DMS 273 treated with DMSO at 0.1 percent for 48 hours (cell line): Measurements from ENCODE around the gene TANC1.
A peak's percentile ranks its signal among the peaks of the same experiment; 100 is the strongest.

Experiments used
- DNase-seq: peaks from one replicate; lab custom pipeline; 2025; lab: John Stamatoyannopoulos, UW

The TANC1 gene

DNA sequence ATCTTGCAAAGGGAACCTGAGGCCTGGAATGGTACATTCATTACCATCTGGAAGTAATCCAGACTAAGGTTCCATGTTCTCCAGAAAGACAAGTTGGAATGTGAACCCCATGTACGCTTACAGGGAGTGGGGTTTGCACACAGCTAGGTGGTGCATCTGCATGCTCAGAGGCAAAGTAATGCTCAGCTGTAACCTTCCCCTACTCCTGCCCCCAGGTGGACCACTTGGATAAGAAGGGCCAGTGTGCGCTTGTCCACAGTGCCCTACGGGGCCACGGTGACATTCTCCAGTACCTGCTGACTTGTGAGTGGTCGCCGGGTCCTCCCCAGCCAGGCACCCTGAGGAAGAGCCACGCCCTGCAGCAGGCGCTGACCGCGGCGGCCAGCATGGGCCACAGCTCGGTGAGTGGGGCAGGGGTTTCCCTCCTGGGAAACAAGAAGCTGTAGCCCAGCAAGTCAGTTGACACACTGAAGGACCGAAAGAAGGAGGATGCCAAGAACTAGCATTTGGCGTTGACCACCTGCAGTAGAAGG is 228.0 kb downstream of the TANC1 start:
- no peak for DNase-seq

DNA sequence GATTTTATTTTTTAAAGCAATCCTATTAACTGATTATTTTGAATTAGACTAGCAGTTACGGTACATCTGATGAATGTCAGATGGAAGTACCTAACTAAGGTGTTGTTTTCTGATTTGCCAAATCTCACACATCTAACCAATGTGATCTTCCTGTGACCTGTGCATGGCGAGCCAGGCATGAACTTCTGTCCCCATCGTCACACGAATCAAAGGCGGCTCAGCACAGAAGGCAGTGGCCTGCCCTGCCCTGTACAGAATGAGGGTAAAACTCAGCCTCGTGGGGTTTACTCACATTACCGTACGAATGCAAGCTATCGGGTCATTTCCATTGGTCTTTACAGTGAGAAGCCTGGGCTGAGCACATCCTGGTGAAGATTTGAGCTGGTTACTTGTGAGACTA is 230.8 kb downstream of the TANC1 start:
- no peak for DNase-seq

DNA sequence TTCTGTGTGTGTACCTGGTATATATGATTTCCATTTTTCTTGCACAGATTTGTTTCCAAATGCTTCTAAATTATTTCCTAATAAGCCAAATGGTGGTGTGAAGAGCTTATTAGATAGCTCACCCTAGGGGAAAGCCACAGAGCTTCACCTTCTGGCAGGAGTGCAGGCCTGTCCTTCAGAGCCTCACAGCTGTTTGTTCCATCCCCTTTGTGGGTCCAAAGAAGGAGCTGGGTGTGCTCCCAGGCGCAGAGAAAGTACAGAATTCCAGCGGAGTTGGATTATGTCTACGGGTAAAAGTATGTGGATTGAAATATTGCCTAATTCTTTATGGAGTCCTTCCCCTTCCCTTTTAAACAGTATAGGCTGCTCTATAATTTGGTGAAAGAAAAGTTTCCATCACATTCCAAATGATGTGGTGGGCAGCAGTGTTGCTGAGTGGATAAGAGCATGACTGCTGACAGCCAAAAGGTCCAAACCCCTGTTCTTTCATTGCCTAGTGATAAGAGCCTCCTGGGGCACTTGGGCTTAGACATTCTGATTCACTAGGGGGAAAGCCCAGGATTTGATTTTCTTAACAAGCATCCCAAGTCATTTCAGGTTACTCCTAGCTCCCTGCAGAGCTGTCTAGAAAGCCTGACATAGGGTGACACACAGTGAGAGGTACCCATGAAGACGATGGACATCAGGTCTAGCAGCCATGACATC is 231.5 kb downstream of the TANC1 start:
- DNase-seq = no peak

DNA sequence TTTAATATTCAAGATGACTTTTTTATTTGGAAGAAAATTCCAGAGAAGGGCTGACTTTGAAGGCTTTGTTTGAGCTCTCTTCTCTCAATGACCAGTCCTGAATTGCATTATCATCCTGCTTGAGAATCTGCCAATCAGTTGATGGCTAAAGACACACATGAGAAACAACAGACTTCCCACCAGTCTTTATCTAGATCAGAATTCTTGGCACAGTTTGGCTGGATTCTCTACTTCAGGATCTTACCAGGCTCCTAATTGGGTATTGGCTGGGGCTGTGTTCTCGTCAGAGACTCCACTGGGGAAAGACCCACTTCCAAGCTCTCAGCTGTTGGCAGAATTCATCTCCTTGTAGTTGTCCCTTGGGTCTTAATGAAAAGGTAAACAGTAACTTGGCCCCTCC is 232.1 kb downstream of the TANC1 start:
- DNase-seq = no peak

DNA sequence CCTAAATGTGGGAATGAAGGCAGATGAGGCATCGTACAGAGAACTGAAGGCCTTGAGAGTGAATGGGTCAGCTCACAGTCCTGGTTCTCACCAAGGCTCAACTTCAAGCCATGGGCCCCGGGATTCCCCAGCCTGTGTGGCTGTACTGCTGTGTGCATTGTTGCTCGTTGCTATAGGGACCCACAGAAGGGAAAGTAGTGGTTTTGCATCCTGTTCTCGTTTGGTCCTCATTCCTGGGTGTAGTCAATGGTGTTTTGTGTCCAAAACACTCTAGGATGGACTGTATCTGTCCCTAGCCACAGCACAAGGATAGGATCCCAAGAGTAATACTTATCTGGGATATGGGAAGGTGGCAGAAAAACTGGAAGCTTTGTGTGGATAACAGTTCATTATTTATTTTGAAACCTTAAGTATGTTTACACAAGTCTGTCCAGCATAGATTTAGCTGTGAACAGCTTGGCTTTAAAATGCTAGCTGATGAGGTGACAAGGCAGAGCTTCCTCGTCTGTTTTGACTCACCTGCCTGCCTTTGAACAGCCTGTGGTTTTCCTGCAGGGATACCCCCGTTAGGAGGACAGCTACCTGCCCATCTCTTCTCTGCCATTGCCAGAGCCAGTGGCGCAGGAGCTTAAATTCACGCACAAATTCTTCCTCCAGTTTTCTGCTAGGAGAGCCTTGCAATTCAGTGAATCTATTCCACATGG is 233.1 kb downstream of the TANC1 start:
- no peak for DNase-seq

DNA sequence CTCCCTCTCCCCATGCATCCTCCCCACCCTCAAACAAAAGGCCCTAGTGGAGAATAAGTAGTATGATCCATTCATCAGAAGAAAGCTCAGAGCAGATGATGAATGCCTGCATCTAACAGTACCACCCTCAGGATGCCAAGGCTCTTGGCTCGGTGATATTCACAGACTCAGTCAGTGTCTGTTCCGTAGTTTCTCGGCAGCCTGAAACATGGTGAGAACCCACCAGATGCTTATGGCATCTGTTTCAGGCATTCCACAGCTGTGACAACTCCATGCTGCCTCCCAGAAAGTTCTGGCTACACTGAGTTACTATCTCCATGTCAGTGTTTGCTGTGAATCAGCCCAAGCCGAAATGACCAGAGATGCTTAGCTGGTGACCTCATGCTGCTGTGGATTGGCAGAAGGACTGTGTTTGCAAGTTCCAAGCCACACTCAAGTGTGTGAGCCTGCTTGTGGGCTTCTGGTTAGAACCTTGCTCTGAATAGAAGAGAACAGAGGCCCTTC is 234.2 kb downstream of the TANC1 start:
- peak; percentile 67 for DNase-seq

DNA sequence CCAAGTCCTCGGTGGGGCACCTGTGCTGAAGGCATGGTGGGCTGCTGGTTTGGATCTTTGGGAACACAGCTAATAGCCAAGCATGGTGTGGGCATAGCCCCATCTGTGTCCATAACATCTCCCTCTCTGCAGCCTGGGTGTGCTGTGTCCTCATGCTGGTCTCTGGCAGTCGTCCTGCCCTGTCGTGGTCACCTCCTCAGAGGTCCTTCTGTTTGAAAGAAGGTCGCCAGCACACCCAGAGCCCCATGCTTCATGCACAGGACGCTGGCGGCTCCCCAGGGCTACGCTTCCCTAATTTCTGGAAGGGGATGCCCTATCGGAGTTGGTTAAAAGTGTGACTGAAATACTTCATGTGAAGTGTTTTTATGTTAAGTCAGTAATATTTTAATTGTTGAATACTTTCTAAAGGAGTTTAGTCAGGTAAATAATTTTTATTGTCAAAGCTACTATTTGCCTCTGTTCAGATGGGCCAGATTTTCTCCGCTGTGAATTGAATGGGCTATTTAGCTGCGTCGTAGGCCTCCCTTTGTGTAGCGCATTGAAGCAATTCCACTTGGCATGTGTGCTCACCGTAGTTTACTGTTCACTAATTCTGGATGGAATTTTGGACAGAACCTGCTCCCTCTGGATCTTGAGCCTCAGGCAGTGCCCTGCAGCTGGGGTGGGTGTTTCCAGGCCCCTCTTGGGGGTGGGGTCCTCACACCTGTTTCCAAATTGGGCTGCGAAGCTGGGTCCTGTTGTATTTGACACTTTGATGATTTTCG is 236.1 kb downstream of the TANC1 start:
- no peak for DNase-seq

DNA sequence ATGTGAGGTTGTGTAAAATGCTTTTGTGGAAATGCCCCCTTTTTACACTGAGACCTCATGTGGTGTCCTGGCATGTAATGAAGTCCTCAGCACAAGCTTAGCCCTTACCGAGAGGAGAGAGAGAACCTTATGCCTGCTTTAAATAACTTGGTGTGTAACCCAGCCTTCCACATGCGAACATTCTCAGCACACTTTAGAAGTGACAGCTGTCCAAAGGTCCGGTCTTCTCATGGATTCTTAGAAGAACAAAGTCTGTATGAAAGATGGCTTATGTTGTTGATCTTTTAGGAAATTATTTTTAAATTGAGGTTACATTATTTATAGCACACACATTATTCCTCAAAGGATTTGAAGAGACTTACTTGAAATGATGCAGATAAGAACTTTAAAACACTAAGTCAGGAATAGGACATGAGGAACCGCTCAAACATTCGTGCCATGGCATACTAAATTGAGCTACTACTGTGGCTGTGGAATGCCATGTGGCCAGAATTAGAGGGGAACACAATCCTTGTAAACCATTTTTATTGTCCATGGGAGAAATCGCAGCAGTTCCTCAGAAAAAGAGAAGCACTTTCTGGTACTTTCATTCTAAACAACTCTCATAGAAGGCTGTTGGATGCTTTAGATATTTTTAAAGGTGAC is 238.4 kb downstream of the TANC1 start:
- DNase-seq = no peak

DNA sequence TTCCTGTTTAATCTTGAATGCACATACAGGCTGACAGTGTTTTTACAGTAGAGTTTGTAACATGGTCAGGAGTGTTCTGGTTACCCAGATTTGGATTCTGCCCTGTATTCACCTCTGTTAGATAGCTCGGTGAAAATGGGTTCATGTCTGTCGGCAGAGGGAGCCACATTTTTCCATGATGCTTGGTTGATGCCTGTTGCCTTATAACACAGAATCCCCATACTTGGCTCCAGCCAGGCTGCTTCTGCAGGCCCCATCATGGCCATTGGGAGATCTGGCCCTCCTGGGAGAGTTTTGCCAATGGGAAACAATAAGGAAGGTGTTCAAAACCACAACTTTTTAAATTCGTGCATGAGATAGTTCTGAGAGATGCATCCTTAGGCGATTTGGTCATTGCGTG is 240.0 kb downstream of the TANC1 start:
- DNase-seq = no peak

DNA sequence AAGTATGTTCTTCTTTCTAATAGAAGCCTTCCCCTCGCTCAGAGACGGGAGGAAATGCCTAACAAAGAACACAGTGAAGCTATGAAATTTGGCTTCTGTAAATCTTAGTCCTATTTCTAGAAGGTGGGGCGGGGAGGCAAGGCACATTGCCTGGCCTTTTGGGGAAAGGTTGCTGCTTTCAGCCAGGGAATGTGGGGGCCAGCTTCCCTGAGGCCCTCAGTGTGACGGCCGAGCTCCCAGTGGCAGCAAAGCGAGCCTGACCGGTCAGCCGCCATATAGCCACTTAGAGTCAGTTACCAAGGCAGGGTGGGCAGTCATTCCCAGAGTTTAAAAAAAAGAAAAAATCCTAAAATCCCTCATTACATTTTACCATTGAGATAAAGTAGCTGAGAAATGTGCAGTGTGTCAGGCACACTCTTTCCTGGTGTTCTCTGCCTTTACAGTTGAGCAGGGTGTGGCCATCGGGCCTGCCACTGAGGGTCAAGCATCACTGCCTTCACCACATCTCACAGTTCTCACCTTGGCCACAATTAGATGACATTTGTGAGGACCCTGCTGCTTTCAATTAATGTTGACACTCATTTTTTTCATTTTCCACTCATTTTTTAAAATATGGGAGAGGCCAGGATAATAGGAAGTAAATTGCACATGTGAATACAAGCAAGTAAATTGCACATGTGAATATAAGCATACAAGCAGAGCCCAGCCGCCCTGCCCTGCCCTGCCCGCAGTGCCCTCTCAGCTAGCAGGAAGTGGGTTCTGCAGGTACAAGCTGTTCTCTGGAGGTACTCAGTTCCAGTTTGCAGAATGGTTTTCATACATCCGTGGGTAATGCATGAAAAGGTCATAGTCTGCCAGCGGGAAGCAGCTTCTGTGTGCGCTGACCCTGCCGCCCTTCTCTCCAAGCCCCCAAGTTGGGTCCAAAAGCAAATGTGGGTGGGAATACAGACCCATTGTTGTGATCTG is 241.2 kb downstream of the TANC1 start:
- DNase-seq = no peak

DNA sequence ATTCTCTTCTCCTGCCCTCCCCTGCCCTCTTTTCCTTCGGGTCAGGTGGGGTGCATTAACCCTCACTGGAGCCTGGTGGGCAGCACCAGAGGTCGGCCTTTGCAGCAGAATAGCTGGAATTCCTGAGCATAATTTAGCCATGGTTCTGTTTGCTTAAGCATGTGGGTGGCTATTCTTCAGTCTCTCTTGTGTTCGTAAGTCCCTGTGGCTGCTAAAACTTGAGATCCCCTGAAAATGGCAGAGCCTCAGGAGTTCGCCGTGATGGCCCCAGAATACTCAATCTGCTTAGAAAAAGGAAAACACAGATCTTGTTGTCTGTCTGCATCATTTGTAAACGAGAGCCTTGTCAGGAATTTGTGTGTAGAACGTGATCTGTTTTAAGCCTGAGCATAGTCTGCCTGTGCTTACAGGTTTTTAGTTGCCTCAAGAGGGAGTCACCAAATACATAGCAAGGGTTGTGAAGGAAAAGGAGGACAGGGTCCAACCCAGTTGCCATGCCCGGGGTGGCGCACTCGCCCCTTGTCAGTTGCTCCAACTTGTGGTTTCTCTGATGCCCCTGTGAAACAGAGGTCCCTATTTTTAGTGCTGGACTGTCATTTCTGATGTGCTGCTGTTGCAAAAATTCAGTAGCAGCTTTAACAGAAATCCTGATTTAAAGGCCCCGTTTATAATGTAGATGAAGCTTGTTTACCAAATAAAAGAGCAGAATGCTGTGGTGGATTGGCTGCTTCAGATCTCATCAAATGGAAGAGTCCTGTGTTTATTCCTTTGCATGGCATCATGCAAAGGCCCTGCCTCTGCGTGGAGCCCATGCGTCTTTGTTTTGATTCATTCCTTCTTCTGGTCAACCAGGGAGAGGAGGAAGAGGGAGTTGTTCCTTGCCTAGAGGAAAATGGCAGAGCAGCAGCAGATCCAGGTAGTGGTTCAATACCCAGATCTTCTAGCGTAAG is 243.3 kb downstream of the TANC1 start:
- no peak for DNase-seq

DNA sequence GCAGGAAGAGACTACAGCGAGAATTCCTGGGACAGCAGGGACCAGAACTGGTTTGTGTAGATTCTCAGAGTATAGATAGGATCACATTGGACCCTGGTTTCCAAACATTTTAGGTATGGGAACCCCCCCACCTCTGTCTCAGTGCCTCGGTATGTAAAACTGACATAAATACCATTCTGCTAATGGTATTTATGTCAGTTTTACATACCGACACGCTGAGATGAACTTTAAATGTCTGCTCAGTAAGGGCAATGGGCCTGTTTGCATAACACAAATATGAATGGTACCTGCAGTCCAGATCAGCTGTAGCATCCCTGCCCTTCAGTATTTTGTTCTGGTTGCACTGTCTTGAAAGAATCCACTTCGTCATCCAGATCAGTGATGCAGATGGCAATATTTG is 244.9 kb downstream of the TANC1 start:
- no peak for DNase-seq

DNA sequence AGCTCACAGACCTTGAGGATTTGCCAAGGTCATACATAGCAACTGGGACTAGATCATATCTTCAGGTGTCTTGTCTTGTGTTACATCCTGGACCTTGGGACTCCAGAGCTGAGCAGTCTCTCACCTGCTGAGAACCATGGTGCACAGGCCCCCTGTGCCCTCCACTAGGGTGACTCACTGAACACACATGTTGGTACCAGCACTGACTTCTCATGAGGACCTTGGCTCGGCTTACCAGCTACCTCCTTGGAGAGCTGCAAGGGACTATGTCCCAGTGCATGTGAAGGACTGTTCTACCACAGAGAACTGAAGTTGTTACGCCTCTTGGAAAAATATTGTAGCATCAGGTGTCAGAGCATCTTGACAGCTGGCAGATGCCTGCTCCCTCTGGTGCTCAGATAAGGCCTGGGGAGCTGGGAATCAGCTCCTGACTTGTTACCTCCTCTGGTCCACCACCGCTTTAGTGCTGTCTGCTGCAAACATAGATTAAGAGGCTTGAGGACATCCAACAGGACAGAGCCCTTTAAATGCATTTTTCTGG is 246.0 kb downstream of the TANC1 start:
- no peak for DNase-seq

DNA sequence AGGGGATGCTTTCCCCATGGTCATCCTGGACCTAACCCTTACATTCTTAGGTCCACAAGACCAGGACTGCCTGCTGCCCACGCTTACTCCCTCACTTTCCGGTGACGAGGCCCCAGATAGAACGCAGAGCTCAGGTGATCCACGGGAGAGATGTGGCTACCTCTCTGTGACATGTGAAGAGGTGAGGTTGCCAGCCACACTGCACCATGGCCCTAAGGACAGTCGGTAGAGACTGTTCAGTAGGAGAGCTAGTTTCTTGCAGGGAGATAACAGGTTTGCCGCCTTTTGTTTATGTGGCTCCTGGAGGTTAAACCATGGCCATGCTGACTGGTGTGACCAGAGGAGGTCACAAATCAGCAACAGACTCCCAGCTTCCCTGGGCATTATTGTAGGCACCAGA is 246.7 kb downstream of the TANC1 start:
- no peak for DNase-seq

DNA sequence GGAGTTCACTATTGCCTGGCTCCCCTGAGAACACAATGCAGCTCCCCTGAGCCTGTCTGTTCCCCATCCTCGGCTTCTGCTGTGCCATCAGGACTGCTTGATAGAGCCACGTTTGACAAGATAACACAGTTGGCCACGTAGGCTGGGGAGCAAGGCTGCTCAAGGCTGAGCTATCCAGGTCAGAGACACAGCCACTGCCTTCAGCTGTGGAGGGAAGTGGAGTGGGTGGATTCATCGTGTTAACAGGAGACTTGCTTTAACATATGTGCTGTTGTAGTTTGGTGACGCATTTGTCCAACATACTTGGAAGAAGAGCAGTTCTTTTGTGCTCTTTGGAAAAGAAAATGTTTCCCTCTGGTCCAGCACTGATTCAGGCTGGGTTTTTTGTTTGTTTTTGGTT is 249.2 kb downstream of the TANC1 start:
- DNase-seq = no peak

DNA sequence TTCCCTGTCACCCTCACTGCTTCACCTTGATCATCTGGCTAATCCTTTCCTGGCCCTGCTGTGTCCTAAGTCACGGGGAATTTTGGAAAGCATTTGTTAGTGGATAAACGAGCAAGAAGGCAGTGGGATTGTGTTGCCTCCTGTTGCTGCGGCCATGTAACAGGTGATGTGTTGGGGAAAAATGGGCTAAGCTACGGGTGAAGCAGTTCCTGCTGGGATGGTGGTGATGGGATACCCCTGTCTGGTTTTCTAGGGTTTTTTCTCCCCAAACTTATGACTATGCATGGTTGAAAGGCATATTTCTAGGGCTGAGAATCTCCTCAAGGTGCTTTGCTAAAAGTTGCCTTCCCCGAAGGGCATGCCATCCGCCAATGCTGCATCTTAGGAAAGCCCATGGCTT is 249.9 kb downstream of the TANC1 start:
- no peak for DNase-seq

DNA sequence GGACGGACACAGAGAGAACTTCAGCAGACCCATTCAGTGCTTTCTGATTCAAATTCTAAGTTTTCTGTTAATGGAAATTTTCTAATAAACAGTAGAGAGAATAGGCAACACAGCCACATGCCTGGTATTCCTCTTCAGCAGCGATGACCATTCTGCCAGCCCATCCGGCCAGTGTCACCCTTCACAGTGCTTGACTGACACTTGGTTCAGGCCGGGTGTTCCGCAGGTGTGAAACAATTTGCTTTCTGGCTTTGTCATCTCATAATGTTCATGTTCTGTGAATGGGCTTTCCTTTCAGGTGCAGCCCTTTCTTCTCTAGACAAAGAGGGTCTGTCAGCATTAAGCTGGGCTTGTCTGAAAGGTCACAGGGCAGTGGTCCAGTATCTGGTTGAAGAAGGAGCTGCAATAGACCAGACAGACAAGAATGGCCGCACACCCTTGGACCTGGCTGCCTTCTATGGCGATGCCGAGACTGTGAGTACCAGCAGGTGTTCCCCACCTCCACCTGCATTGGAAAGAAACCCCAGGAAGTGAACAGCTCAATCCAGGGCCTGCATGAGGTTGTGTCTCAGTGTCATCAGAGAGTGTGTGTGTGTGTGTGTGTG is 251.1 kb downstream of the TANC1 start:
- DNase-seq = no peak

DNA sequence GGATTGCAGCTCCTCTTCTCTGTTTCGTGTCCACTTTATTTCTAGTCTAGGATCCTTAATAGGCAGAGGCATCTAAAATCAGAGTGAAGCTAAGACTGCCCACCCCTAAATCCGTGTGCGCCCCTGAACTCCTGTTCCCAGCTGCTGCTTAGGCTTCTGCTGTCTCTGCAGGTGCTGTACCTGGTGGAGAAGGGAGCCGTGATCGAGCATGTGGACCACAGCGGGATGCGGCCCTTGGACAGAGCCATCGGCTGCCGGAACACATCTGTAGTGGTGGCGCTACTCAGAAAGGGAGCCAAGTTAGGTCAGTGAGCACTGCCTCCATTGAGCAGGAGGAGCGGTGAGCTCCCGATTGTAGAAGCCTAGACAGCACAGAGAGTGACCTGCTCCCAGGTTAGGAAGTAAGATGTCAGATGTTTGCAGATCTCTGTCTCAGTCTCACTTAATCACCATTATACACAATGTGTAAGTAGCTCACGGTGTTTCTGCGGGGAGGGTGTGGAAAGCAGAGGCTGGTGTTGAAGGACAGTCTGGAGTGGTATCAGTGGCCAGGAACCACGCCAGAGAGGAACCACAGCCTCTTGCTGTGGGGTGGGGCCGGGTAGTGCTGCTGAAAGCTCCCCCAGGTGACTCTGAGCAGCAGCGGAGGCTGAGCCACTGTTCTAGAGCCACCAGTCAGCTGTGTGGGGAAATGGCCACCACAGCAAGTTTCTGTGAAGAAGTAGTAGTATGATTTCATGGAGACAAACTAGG is 255.8 kb downstream of the TANC1 start:
- DNase-seq = no peak
